K562 (cell line): ENCODE measurements around the gene CDC45. TPM values are rescaled to one million over a fixed set of nuclear protein-coding genes. Genes with fewer than 3 reads are reported as not detected.

Source experiments
- BRD4 ChIP-seq: fragments of 200-600 bp; sonication (generic); IDR thresholded peaks from 2 replicates; pipeline ENCODE4 v1.6.1; 2017; ENCODE audit warnings: inconsistent platforms
- CCNT2 ChIP-seq: IDR thresholded peaks from 2 replicates; pipeline ENCODE4 v1.6.1; 2011; ENCODE audit warnings: borderline replicate concordance, low read depth, mild to moderate bottlenecking, moderate library complexity, mixed read lengths, low read length; ENCODE audit not compliant: insufficient read length; ENCODE audit errors: extremely low read depth
- HBP1 ChIP-seq: fragments of 450-650 bp; formaldehyde crosslinking; IDR thresholded peaks from 2 replicates; pipeline ENCODE4 v1.4.0; 2022; ENCODE audit warnings: missing genetic modification characterization
- KLF10 ChIP-seq: fragments of 250-450 bp; sonication (Bioruptor Pico); IDR thresholded peaks from 2 replicates; pipeline ENCODE4 v1.6.1; 2021; ENCODE audit warnings: matching md5 sums
- MLX ChIP-seq, 2 experiments: fragments of 450-650 bp in 1 of 2; sonication (generic) in 1 of 2; formaldehyde crosslinking; conservative IDR thresholded peaks; 2 replicates each; pipeline versions ENCODE4 v1.4.0 to v1.8.1; 2020 to 2022; ENCODE audit warnings: mild to moderate bottlenecking in 1 of 2, missing genetic modification reagents in 1 of 2
- NR4A1 ChIP-seq, 2 experiments: fragments of 250-450 bp in 1 of 2; fragments of 450-650 bp in 1 of 2; sonication (Bioruptor Pico) in 1 of 2; IDR thresholded peaks; 2 replicates each; pipeline versions ENCODE4 v1.4.0 to v1.6.1; 2016 to 2020; ENCODE audit warnings: mild to moderate bottlenecking in 2 of 2, missing compliant biosample characterization in 1 of 2, missing genetic modification characterization in 1 of 2, moderate library complexity in 1 of 2
- RBBP5 ChIP-seq: fragments of 200-600 bp; sonication (generic); IDR thresholded peaks from 2 replicates; pipeline ENCODE4 v1.6.1; 2012; ENCODE audit warnings: borderline replicate concordance, mild to moderate bottlenecking, low read length, control low read depth, inconsistent platforms; ENCODE audit not compliant: insufficient read depth, poor library complexity, severe bottlenecking
- THRB ChIP-seq: fragments of 450-650 bp; formaldehyde crosslinking; conservative IDR thresholded peaks from 2 replicates; pipeline ENCODE4 v1.4.0; 2022; ENCODE audit warnings: mild to moderate bottlenecking, missing genetic modification characterization
- ZNF444 ChIP-seq: fragments of 250-450 bp; sonication (Bioruptor Pico); IDR thresholded peaks from 2 replicates; pipeline ENCODE4 v1.4.0; 2020; ENCODE audit warnings: mild to moderate bottlenecking, moderate library complexity
- polyA plus RNA-seq, 8 experiments: library from polyadenylated mRNA; depleted of rRNA in 4 of 8; stranded (reverse) in 5 of 8; unstranded in 3 of 8; fragments of >200 nt; fragmentation: Nextera tagmentation in 2 of 8; fragmentation: Illumina TruSeq in 1 of 8; extraction: Ambion mirVana in 2 of 8; extraction: Trizol in 1 of 8; gene quantifications; 2 replicates each; pipeline versions ENCODE4 v1.2.1 to v1.2.3, GENCODE V29; 2011 to 2014; ENCODE audit warnings: inconsistent platforms in 1 of 8, missing spikeins in 1 of 8
- total RNA-seq, 7 experiments: library from RNA; depleted of rRNA in 6 of 7; stranded (reverse); fragments of >200 nt in 6 of 7; fragmentation: Illumina TruSeq in 2 of 7; extraction: Trizol in 2 of 7; gene quantifications; 2 replicates each; pipeline versions ENCODE4 v1.2.1 to v1.2.3, GENCODE V29; 2011 to 2021; ENCODE audit warnings: low replicate concordance in 1 of 7
- TF ChIP-seq, protein P1 (sequence below): fragments of 250-450 bp; sonication (Bioruptor Pico); IDR thresholded peaks from 2 replicates; pipeline ENCODE4 v1.4.0; 2020
- TF ChIP-seq, protein P2 (sequence below): fragments of 250-450 bp; sonication (Bioruptor Pico); IDR thresholded peaks from 2 replicates; pipeline ENCODE4 v1.4.0; 2020; ENCODE audit warnings: mild to moderate bottlenecking, moderate library complexity

The CDC45 gene
- total and polyA plus RNA-seq, 9 of the 15 experiments (the other 6 are each of a cell fraction or from before 2014, with no cell fraction given) = 251 to 580 (median 410) TPM

DNA sequence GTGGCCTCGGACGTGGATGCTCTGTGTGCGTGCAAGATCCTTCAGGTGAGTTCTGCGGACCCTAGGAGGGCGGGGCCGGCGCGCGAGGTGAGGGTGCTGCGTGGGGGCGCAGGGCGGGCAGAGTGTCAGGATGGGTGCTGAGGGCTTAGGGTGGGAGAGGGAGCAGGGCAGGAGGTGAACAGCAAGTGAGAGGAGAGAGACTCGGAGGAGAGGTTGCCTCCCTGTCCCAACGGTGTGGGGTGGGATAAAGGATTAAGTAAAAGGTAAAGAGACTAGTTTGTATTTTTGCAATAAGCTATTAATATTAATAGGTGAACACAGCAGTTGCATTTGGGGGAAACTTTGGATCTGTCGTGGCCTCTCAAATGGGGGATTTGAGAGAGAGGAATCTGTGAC, 451 bp downstream of the CDC45 start (continued):
- TF ChIP-seq, protein P1, sequence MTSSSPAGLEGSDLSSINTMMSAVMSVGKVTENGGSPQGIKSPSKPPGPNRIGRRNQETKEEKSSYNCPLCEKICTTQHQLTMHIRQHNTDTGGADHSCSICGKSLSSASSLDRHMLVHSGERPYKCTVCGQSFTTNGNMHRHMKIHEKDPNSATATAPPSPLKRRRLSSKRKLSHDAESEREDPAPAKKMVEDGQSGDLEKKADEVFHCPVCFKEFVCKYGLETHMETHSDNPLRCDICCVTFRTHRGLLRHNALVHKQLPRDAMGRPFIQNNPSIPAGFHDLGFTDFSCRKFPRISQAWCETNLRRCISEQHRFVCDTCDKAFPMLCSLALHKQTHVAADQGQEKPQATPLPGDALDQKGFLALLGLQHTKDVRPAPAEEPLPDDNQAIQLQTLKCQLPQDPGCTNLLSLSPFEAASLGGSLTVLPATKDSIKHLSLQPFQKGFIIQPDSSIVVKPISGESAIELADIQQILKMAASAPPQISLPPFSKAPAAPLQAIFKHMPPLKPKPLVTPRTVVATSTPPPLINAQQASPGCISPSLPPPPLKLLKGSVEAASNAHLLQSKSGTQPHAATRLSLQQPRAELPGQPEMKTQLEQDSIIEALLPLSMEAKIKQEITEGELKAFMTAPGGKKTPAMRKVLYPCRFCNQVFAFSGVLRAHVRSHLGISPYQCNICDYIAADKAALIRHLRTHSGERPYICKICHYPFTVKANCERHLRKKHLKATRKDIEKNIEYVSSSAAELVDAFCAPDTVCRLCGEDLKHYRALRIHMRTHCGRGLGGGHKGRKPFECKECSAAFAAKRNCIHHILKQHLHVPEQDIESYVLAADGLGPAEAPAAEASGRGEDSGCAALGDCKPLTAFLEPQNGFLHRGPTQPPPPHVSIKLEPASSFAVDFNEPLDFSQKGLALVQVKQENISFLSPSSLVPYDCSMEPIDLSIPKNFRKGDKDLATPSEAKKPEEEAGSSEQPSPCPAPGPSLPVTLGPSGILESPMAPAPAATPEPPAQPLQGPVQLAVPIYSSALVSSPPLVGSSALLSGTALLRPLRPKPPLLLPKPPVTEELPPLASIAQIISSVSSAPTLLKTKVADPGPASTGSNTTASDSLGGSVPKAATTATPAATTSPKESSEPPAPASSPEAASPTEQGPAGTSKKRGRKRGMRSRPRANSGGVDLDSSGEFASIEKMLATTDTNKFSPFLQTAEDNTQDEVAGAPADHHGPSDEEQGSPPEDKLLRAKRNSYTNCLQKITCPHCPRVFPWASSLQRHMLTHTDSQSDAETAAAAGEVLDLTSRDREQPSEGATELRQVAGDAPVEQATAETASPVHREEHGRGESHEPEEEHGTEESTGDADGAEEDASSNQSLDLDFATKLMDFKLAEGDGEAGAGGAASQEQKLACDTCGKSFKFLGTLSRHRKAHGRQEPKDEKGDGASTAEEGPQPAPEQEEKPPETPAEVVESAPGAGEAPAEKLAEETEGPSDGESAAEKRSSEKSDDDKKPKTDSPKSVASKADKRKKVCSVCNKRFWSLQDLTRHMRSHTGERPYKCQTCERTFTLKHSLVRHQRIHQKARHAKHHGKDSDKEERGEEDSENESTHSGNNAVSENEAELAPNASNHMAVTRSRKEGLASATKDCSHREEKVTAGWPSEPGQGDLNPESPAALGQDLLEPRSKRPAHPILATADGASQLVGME = 0 out of 2 replicates have a peak, but pooled peaks have one; percentile 80
- 0 out of 2 replicates have a peak, but pooled peaks have one; percentile 21 for TF ChIP-seq ZNF444 (CRISPR knock-in tag)
- TF ChIP-seq MLX (CRISPR knock-in tag; conservative IDR thresholded peaks at IDR 0.05) = 0 out of 4 replicates have a peak, but pooled peaks of 1 of the 2 experiments have one; percentile 87
- TF ChIP-seq RBBP5 = peak; percentile 78
- TF ChIP-seq KLF10 (CRISPR knock-in tag) = no peak
- TF ChIP-seq THRB (CRISPR knock-in tag) = 0 out of 2 replicates have a peak, but pooled peaks have one; percentile 87
- no peak for TF ChIP-seq CCNT2
- TF ChIP-seq NR4A1 (CRISPR knock-in tag; IDR thresholded peaks at IDR 0.05) = no peak
- TF ChIP-seq NR4A1 (tag; IDR thresholded peaks at IDR 0.05) = 0 out of 2 replicates have a peak, but pooled peaks have one; percentile 33
- TF ChIP-seq HBP1 (CRISPR knock-in tag) = peak; percentile 93; the same call in 1 of the 2 replicates
- 0 out of 2 replicates have a peak, but pooled peaks have one; percentile 12 for TF ChIP-seq BRD4
- TF ChIP-seq, protein P2, sequence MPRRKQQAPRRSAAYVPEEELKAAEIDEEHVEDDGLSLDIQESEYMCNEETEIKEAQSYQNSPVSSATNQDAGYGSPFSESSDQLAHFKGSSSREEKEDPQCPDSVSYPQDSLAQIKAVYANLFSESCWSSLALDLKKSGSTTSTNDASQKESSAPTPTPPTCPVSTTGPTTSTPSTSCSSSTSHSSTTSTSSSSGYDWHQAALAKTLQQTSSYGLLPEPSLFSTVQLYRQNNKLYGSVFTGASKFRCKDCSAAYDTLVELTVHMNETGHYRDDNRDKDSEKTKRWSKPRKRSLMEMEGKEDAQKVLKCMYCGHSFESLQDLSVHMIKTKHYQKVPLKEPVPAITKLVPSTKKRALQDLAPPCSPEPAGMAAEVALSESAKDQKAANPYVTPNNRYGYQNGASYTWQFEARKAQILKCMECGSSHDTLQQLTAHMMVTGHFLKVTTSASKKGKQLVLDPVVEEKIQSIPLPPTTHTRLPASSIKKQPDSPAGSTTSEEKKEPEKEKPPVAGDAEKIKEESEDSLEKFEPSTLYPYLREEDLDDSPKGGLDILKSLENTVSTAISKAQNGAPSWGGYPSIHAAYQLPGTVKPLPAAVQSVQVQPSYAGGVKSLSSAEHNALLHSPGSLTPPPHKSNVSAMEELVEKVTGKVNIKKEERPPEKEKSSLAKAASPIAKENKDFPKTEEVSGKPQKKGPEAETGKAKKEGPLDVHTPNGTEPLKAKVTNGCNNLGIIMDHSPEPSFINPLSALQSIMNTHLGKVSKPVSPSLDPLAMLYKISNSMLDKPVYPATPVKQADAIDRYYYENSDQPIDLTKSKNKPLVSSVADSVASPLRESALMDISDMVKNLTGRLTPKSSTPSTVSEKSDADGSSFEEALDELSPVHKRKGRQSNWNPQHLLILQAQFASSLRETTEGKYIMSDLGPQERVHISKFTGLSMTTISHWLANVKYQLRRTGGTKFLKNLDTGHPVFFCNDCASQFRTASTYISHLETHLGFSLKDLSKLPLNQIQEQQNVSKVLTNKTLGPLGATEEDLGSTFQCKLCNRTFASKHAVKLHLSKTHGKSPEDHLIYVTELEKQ (CRISPR knock-in tag) = 0 out of 2 replicates have a peak, but pooled peaks have one; percentile 10
